ENCODE data around the gene KRTAP20-2. TPM values are rescaled to one million over a fixed set of nuclear protein-coding genes. Genes with fewer than 3 reads are reported as not detected.

KRTAP20-2 gene
- total and polyA plus RNA-seq, 9 donors, result not detected

DNA sequence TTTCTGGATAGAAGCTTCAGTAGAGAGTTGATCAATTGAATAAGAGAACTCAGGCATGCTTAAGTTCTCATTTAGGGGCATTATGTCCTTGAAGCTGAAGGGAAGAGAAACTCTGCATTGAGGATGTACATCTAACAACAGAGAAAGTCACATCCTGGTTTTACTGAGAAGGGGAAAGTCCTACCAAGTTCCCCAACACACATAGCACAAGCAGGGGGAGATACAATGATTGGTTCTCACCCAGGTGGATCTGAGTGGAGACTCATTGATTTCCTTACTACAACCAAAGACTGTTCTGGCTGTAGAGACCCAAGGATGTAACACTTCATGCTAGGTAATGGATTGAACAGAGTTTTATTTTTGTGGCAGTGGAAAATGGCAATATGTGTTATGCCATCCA lies 19.8 kb upstream of the KRTAP20-2 start:
- TF ChIP-seq EP300 (IDR thresholded peaks at IDR 0.05) (no peak), POLR2A (IDR thresholded peaks at IDR 0.05) (no peak)
- TF ChIP-seq, protein P1, sequence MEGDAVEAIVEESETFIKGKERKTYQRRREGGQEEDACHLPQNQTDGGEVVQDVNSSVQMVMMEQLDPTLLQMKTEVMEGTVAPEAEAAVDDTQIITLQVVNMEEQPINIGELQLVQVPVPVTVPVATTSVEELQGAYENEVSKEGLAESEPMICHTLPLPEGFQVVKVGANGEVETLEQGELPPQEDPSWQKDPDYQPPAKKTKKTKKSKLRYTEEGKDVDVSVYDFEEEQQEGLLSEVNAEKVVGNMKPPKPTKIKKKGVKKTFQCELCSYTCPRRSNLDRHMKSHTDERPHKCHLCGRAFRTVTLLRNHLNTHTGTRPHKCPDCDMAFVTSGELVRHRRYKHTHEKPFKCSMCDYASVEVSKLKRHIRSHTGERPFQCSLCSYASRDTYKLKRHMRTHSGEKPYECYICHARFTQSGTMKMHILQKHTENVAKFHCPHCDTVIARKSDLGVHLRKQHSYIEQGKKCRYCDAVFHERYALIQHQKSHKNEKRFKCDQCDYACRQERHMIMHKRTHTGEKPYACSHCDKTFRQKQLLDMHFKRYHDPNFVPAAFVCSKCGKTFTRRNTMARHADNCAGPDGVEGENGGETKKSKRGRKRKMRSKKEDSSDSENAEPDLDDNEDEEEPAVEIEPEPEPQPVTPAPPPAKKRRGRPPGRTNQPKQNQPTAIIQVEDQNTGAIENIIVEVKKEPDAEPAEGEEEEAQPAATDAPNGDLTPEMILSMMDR (IDR thresholded peaks at IDR 0.05), result no peak
- Histone ChIP-seq H3K4me3 (no peak overlapping the region), H3K27ac (no peak overlapping the region), H3K9me3 (no peaks in the 10 kb centered on the region), H3K27me3 (no peaks in the 10 kb centered on the region), H3K36me3 (no peaks in the 10 kb centered on the region), H3K4me1 (ENCODE audit: insufficient read depth) (no peaks in the 10 kb centered on the region)
- no peak for DNase-seq
- intact Hi-C loops (cut with DNase I), result no loop called here

DNA sequence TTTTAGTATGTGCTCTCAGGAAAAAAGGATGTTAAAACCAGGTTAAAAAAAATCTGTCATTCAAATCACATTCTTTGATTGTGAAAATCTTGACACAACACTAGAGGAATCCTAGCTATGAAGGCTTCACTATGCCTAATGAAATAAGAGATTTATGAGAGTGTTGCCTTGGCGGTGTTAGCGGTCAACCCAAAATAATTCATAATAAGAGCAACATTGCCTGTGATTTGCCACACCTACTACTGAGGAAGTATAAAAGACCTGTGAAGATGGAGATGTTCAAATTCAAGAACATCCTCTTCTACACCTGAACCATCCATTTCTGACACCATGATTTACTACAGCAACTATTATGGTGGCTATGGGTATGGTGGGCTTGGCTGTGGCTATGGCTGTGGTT lies 18.9 kb upstream of the KRTAP20-2 start, which contains the start of gene KRTAP20-1:
TSS of gene KRTAP20-1 (plus strand) at position 301 of the 400 bp plus-strand sequence. CDS start at position 331, 30 bp downstream.
- 80 to 89% (median 86%) methylated on average over 2 of the region's 2 CpGs for WGBS, 3 donors

DNA sequence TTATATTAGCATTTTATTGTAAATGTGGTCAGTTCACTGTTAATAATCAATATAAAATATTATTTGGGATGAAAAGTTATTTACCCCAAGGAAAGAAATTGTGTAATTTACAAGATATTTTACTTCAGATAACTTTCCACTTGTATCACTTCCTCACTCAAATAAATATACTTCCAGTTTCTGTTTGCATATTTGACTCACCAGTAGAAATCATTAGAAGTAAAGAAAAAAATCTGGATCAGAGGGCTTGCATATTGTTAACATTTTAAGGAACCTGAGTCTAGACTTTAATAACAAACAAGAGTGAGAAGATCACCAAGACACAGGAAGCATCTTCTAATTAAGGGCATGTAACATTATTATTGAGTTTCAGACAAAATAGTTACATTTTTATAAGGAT lies 14.9 kb upstream of the KRTAP20-2 start:
- intact Hi-C loops (cut with DNase I), result no loop called here
- TF ChIP-seq, protein P1 (IDR thresholded peaks at IDR 0.05), result no peak
- TF ChIP-seq POLR2A (IDR thresholded peaks at IDR 0.05), result no peak
- H3K36me3 ChIP-seq, result no peaks in the 10 kb centered on the region
- H3K27me3 ChIP-seq, result no peaks in the 10 kb centered on the region
- H3K27ac ChIP-seq, result no peak overlapping the region
- DNase-seq, result no peak
- H3K4me3 ChIP-seq, result no peak overlapping the region
- H3K4me1 ChIP-seq (ENCODE audit: insufficient read depth), result no peaks in the 10 kb centered on the region
- H3K9me3 ChIP-seq, result no peaks in the 10 kb centered on the region

More for the DNA sequence above, 18.9 kb upstream of the KRTAP20-2 start, which contains the start of gene KRTAP20-1:
- no peaks in the 10 kb centered on the region for H3K9me3 ChIP-seq
- H3K27ac ChIP-seq, result no peak within 1 kb of the TSS
- no peaks in the 10 kb centered on the region for H3K36me3 ChIP-seq
- TF ChIP-seq, protein P1 (IDR thresholded peaks at IDR 0.05), result no peak
- TF ChIP-seq EP300 (IDR thresholded peaks at IDR 0.05), result no peak
- no peak for TF ChIP-seq POLR2A (IDR thresholded peaks at IDR 0.05)
- no peak within 1 kb of the TSS for H3K4me3 ChIP-seq
- H3K27me3 ChIP-seq, result no peaks in the 10 kb centered on the region
- H3K4me1 ChIP-seq (ENCODE audit: insufficient read depth), result no peaks in the 10 kb centered on the region
- no peak for DNase-seq
- intact Hi-C loops (cut with DNase I), result no loop called here

DNA sequence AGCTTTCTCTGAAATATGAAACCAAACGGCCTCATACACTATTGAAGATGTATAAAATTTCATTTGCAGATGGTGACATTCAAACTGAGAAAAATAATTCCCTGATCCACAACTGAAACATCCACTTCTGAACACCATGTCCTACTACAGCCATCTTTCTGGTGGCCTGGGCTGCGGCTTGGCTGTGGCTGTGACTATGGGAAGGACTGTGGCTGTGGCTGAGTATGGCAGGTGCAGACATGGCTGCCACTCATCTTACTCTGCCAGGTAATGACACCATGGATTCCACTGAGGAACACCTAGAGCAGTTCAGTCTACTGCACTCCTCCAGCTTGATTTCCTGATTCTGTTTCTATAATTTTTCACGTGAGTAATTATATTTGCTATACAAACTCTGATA lies 14.5 kb upstream of the KRTAP20-2 start, which contains the start of gene KRTAP20-4:
TSS of gene KRTAP20-4 (plus strand) at position 106 of the 400 bp plus-strand sequence.
- H3K4me3 ChIP-seq, result no peak within 1 kb of the TSS
- no peak within 1 kb of the TSS for H3K27ac ChIP-seq
- H3K9me3 ChIP-seq, result no peaks in the 10 kb centered on the region
- TF ChIP-seq, protein P1 (IDR thresholded peaks at IDR 0.05), result no peak
- no peak for TF ChIP-seq POLR2A (IDR thresholded peaks at IDR 0.05)
- TF ChIP-seq EP300 (IDR thresholded peaks at IDR 0.05), result no peak
- WGBS, 3 donors, result 68 to 78% (median 69%) methylated on average over 3 of the region's 3 CpGs
- no peaks in the 10 kb centered on the region for H3K36me3 ChIP-seq
- DNase-seq, result no peak
- intact Hi-C loops (cut with DNase I), result no loop called here
- no peaks in the 10 kb centered on the region for H3K27me3 ChIP-seq
- no peaks in the 10 kb centered on the region for H3K4me1 ChIP-seq (ENCODE audit: insufficient read depth)
